DMS 273 treated with DMSO at 0.1 percent for 48 hours (cell line): ENCODE measurements around the gene RAB1B.

Experiments
- DNase-seq: peaks from one replicate; lab custom pipeline; 2025; lab: John Stamatoyannopoulos, UW

The RAB1B gene

DNA sequence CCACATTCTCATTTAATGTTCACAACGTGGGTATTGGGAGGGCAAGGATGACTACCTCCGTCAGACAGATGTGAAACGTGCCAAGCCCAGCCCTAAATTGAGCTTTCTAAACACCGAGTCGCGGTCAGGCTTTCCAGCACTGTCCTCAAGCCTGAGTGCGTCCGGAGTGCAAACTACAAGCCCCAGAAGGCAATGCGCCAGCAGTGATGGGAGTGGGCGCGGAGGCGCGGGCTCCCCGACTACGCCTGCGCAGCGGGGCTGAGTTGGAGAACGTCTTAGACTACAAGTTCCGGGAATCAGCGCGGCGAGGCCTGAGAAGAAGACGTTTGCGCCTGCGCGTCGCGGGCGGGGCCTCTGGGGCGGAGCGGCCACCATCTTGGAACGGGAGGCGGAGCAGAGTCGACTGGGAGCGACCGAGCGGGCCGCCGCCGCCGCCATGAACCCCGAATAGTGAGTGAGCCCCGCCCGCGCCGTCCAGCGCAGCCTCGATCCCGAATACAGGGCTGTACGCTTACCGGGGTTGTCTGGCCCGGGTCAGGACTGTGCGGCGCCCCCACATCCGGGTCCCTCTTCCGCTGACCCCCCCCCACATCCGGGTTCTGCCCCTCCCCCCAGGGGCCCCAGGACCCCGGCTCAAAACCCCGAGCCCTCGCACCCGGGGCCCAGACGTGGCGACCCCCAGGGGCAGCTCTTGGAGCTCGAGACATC lies at the start of gene RAB1B:
Gene RAB1B, plus strand, starts transcription at position 396 of the 708 bp plus-strand sequence. Its CDS starts 41 bp downstream, at position 437.
- DNase-seq = peak; percentile 92

DNA sequence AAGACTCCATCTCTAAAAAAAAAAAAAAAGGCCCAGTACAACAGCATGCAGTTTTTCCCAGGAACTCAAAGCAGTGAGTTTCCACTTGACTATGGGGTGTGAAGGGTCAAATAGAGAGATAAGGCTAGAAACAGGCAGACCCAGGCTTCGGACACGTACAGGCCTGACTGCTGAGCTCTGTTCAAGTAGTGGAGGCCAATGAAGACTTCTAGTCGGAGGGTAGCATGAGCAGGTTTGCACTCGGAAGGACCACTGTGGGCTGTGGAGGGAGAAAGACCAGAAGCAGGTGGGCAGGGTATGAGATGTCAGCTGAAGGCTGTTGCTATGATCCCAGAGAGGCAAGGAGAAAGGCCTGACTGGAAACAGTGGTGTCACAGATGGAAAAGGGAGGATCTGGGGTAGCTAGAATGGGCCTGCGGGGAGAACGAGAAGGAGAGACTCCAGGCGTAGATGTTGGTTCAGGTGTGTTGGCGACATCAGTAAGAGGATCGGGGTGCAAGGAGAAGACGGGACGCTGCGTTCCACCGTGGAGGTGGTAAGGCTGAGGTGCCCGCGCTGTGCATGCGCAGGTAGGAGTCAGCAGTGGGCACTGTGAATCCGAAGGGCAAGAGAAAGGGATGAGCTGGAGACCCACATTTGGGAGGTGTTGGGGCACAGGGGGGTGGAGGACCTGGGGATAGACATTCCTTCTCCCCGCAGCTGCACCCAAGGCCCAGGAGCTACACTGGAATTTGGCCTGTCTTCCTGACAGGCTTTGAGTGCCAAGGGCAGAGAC lies 49.4 kb upstream of the RAB1B start:
- no peak for DNase-seq

DNA sequence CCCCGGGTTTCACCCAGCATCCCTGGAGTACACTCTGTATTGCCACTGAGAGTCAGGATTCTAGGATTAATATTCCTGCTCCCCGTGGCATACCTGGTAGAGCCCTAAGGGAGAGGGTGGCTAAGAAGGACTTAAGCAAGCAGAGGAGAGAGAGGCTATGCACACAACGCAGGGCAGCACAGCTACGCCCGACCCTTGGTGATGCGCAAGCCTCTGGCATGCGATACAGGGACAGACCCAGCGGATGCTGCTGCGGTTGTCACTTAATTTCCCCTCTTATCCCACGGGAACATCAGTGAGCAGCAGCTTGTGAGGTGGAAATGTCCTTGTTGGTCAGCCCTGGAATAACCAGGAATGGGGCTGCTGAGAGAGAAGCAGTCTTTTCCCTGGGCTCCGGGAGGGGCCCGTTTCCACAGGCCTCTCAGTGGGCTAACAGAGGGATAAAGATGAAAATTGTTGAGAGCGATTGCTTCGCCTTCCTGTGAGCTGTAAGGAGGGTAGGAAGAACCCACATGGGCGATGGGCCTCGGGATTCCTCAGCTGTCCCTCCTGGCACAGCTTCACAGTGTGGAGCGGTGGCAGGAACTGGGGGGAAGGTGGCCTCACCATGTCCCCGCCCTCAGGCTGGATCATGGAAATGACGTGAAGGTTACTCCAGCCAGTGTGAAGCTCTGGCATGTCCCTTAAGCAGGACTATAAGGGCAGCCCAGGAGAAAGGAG lies 48.4 kb upstream of the RAB1B start:
- DNase-seq = no peak

DNA sequence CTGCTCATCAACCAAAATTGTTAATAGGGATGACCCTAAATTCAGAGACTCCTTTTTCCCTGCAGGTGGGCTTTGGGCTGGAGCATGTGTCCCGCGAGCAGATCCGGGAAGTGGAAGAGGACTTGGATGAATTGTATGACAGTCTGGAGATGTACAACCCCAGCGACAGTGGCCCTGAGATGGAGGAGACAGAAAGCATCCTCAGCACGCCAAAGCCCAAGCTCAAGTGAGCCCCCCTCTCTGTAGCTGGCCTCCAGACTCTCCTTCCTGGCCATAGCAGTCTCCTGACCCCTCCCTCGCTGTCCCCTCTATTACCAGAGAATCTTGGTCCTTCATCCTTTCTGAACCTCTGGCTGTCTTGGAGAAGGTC lies 47.9 kb upstream of the RAB1B start:
- no peak for DNase-seq

DNA sequence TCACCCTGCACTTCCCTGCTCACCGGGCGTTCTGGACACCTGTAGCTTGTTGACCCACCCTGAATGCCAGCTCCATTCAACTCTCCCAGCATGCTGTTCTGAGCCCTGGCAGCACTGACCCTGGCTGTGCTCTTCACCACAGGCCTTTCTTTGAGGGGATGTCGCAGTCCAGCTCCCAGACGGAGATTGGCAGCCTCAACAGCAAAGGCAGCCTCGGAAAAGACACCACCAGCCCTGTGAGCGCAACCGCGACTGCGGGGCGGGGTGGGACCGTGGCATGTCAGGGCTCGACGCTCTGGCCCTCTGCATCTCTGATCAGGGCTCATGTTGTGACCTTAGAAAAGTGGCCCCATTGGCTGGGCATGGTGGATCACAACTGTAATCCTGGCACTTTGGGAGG lies 47.4 kb upstream of the RAB1B start:
- no peak for DNase-seq

DNA sequence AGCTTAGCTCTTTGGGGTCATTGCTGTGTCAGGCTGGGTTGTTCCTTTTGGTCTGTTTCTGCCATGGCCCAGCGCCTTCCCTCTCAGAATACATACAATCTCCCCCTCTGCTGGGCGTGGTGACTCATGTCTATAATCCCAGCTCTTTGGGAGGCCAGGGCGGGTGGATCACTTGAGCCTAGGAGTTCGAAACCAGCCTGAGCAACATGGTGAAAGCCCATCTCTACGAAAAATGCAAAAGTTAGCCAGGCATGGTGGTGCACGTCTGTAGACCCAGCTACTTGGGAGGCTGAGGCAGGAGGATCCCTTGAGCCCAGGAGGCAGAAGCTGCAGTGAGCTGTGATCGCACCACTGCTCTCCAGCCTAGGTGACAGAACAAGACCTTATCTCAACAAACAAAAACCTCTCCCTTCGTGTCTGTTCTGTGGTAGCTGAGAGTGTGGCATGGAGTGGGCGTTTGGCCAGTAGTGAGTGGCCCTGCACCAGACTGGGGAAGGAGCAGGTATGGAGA lies 46.7 kb upstream of the RAB1B start:
- no peak for DNase-seq

DNA sequence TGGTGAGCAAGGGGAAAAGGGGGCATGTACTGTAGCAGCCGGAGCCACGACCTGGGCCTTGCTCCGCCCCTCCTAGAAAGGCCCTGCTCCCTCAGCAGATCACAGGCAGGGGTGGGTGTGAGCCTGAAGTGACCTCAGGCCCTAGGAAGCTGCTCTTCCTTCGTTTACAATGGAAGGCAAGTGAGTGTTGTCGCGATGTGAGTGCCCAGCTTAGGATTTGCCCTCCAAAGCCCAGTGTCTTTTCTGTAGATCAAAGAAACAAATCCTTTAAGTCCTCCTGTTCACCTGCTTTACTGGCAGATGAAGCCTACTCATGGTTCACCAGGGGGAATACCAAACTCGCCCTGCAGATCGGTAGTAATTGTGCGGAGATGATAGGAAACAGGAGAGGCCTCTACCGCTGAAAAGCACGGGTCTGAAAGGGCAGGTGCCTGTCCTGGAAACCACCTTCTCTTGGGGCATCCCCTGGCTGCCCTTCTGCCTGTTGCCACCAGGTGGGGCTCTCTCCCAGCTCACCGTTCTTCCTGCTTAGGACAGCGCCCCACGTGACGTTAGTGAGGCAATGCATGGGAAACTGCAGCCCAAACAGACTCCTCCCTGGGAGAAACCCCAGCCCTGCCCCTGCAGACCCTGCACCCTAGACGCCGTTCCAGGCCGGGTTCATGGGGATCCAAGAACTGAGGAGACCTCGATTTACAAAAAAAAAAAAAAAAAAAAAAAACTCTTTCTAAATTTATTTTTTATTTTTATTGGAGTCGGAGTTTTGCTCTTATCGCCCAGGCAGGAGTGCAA lies 45.9 kb upstream of the RAB1B start:
- peak; percentile 44 for DNase-seq

DNA sequence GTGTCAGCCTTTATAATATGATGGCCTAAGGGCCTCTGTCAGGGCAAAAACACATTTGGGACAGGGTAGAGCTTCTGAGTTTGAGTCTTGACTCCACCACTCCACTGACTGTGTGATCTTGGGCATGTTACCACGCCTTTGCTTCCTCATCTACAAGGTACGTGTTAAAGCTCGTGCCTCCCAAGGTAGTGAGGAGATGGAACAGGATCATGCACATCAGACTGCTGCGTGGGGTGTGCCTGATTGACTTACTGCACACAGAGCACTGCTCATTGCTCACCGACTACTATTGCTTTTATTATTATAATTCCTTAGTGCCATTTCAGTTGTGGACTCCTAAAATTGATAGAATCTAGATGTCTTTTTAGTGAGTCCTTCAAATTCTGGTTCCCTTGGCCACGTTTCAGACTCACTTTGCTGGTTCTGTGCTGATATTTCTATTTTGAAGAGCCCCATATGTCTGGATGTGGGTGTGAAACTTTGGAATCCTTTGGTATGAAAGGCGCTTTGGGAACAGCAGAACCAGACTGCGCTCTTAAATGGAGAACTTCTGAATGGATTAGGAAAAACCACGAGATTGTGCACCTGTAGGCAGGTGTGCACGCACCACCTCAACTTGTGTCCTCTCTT lies 44.1 kb upstream of the RAB1B start:
- DNase-seq = no peak

DNA sequence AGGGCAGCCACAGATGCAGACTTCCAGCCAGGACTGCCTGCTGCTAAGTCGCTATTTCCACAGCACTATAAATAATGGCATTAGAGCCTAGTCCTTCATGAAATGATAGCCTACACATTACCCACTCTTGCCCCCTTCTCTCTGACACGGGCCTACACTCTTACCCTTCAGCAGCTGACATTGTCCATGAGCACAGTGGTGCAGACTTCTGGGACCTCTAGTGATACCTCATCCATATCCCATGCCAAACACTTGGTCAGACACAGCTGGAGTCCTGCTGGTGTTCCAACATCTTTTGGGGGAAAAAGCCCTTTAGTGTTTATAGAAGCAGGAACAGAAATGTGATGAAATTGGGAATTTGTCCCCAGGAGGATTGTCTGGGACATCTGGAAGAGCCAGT lies 43.4 kb upstream of the RAB1B start:
- DNase-seq = no peak

DNA sequence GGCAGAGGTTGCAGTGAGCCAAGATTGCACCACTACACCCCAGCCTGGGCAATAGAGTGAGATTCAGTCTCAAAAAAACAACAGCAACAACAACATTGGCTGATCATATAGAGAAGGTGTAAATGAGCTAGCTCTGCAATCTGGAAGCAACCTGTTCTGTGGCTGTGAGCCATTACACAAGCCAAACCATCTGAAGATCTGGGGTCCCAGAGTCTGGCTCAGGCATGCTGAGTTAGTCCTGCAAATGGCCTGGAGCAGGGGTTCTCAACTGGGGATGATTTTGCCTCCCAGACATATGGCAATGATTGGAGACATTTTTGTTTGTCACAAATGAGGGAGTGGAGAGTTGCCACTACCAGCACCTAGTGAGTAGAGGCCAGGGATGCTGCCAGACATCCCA lies 42.3 kb upstream of the RAB1B start:
- no peak for DNase-seq

DNA sequence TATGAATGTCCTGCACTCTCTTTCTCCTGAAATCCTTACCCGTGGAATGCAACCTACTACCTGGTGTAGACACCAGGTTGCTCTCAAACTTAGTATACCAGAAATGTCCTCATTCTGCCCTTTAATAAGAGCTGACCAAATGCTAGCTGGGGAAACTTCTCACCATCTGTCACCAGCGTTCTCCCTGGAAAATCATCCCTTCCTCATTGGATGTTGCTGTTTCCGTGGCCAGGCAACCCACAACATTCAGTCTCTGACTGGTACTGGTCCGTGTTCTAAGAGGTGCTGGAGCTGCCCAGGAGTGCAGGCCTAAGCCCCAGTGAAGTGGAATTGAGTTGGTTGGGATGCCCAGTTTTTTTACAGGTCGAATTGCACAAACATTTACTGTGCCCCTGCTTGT lies 40.7 kb upstream of the RAB1B start:
- DNase-seq = no peak

DNA sequence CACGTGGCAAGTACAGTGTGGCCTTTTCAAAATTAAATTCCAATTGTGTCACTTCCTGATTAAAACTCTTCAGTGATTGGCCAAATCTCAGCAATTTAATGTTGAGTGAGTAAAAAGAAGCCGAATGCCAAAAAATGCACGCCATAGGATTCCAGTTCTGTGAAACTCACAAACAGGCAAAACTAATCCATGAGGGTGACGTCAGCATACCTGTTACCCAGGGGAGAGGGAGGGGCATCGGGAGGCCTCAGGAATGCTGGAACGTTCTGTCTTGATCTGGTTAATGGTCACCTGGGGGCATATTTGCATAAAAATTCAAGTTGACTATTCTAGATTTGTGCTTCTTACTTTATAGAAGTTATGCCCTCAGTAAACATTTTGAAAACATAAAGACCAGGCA lies 39.9 kb upstream of the RAB1B start:
- DNase-seq = no peak

DNA sequence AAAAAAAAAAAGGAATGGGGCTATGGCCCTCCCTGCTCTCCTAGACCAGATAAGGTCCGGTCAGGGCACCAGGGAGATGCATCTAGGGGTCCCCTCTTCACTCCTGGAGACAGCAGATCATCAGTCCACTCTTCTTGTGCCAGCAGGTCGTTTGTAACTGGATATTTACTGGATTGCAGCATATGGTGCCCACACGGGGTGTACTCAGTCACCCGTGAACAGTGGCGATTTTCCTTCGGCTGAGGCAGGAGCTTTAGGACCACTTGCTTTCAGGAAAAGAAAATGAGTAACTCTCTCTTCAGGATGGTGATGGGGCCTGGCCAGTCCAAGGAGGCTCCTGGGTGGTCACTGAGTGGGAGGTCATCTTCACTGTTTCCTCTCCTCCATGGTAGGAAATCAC lies 38.3 kb upstream of the RAB1B start:
- no peak for DNase-seq

DNA sequence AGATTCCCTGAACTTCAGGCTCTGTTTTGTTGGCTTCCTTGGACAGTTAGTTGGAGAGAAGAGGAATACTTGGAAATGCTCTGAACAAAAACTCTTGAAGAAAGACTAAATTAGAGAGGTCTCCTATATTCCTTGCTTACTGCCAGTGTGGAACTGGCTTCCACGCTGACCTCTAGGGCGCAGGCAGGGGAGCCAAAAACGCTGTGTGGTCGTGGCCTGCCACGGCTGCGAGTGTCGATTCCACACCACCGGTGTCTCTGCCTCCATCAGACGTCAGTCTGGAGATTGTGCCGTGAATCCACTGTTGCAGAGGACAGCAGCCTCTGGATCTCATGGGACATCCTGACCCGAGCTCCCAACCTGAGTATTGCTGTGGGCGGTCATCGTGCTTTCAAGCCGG lies 37.5 kb upstream of the RAB1B start:
- no peak for DNase-seq

DNA sequence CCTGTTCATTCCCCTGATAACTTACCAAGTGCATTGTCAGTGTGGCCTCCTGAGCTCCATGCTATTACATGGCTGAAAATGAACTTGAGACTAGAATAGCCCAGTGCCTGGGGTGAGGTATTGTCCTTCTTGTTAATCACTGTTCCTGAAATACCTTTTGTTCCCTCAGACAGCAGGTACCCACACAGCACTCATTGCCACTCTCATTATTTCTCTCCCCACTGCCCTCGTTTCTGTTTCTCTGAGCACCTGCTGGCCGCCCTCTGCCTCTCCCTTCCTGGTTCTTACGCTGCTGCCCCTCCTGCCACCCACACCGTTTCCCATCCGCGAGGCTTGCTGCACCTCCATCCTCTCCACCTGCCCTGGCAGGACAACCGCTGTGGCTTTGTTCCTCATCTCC lies 36.9 kb upstream of the RAB1B start:
- DNase-seq = no peak

DNA sequence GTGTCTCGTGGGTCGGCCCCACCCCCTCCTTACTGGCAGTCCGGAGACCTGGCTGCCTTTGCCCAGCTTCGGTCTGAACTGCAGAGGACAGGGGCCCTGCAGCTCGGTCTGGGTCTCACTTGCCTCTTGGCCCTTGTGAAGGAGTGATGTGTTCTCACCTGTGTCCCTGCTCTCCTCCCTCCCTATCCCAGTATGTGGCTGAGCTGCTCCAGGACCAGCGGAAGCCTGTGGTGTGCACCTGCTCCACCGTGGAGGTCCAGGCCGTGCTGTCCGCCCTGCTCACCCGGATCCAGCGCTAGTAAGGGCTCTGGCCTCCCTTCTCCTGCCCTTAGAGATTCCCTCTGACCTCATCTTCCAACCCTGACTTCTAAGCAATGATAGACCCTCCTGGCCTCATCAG lies 35.7 kb upstream of the RAB1B start:
- no peak for DNase-seq

DNA sequence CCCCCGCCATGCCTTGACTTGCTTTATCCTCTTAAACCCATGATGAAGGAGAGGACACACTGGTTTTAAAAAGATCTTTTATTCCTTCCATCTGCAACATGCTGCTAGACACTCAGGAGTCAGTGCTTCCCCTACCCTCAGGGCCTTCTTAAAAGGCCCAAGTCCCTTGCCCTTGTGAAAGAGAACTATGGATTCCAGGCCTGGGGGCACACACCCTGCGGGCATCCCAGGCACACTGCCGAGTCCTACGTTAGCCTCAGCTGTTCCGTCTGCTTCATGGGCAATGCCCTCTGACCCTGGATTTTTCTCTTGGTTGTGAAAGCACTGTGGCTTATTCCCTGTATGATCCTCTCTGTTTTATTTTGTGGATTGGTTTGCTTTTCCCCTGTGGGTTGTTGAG lies 35.1 kb upstream of the RAB1B start:
- no peak for DNase-seq

DNA sequence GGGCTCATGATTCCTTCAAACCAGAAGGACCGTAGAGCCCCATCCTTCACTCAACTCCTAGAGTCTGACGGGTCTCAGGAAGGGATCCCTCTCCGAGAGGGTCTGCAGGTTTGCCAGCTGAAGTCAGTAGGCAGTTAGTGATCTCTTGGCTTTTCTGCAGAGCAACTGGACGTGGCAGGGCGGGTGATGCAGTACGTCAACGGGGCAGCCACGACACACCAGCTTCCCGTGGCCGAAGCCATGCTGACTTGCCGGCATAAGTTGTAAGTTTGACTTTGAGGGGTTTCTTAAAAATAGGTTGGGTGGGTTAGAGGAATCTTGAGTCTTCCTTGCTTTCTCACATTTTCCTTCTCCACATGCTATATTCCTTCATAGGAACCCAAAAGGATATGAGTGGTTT lies 33.3 kb upstream of the RAB1B start:
- no peak for DNase-seq

DNA sequence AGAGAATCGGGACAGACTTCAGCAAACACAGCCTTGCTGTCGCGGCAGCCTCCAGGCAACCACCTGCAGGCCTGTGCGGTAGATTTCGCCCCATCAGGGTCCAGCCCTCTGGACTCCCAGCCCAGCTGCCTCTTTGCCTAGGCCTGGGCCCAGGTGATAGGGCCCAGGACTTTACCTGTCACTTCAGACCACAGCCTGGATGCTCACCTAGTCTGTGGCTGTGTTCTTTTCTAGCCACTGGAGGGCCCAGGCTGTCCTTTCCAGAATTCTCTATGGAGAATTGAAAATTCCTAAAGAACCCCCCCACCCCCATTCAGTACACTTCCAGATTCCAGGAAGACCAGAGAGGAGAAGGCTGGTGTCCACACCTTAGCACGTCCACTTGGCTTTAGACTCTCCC lies 30.6 kb upstream of the RAB1B start:
- DNase-seq = no peak

DNA sequence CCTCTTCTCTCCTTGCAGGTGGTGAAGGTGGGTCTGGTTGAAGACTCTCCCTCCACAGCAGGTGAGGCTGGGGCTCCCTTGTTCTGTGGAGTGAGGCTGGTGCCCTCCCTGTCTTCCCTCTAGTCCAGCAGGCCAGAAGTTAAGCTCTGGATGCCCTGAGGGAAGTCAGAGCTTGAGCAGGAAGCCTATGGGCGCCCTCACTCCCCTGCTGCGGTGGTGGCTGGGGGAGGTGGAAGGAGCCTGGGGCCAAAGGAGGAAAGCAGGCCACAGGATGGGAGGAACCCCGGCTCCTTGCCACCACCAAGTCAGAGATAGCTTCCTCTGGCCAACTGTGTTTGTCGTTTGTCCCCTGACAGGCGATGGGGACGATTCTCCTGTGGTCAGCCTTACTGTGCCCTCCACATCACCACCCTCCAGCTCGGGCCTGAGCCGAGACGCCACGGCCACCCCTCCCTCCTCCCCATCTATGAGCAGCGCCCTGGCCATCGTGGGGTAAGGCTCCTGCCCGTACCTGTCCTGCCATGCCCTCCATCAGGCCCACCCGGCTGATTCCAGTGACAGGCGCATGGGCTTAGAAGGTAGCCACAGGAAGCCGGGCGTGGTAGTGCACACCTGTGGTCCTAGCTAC lies 29.5 kb upstream of the RAB1B start:
- no peak for DNase-seq

DNA sequence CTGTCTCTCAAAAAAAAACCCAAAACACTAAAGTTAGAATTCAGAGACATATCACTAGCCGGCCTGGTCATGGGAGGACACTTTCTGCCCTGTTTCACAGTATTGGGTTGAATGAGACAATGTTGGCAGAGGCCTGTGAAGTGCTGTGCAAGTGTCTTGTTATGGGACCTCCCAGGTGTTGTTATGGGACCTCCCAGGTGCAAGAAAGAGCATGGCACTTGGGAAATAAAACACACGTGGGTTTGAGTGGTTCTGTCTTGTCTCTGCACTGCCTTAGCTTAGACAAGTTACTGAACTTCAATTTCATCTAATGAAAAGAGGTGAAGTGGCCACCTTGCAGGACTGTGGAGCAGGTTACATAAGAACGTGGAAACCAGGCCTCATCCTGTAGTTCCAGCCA lies 28.9 kb upstream of the RAB1B start:
- DNase-seq = no peak
